ENCODE results near the gene SLC35G4. TPM values are rescaled to one million over a fixed set of nuclear protein-coding genes. Genes with fewer than 3 reads are reported as not detected.
"Not testable (repeated sequence)": the region's sequence is repeated elsewhere in the genome, so short reads cannot be mapped to it uniquely, and the experiment has no call there.

SLC35G4 gene
- total RNA-seq (2014; rRNA removed; shearing (Covaris generic)) (not detected in 2 replicates), polyA plus RNA-seq (2016; fragmentation: Nextera tagmentation; extraction: Ambion mirVana) (not detected in 2 replicates)

DNA sequence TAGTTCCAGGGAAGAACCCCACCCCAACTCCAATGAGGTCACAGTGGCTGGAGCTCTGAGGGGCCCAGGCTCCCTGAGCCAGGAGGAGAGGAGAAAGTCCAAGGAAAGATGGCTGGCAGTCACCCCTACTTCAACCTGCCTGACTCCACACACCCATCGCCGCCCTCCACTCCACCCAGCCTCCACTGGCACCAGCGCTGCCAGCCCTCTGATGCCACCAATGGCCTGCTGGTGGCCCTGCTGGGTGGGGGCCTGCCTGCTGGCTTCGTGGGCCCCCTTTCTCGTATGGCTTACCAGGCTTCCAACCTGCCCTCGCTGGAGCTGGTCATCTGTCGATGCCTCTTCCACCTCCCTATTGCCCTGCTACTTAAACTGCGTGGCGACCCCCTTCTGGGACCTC, at the start of gene SLC35G4:
SLC35G4 (plus strand) TSS at position 109 of the 400 bp plus-strand sequence; CDS start at position 109, 0 bp downstream.
- H3K9ac ChIP-seq; H3K36me3 ChIP-seq (ENCODE audit: low read depth); H3K27ac ChIP-seq; H4K20me1 ChIP-seq (ENCODE audit: insufficient read depth); H3K9me2 ChIP-seq (ENCODE audit: insufficient read depth); H3K4me3 ChIP-seq; H3K4me1 ChIP-seq (ENCODE audit: insufficient read depth); H3K4me2 ChIP-seq (ENCODE audit: unreplicated experiment); H3K79me2 ChIP-seq (ENCODE audit: insufficient read depth); DNase-seq; H3K9me3 ChIP-seq (ENCODE audit: low read depth); H3F3A ChIP-seq (ENCODE audit: insufficient read depth); H2AFZ ChIP-seq; in situ Hi-C loops (cut with MboI): not testable (repeated sequence)
- WGBS, 2 experiments (ENCODE audit: low coverage in 1 of 2, low lambda C conversion rate in 2 of 2, missing lambda C conversion rate in 2 of 2) = 42% methylated on average over 4 of the region's 9 CpGs; no CpG with 5 or more reads in 1 of the 2 experiments
- H3K27me3 ChIP-seq (replicated peaks; ENCODE audit: insufficient read depth) = peaks cover 12% of the 10 kb centered on the region

GRCh38 chr18:11561293-11561692, 48.1 kb upstream of the SLC35G4 start:
- Histone ChIP-seq H2AFZ (no peak overlapping the region), H3K36me3 (ENCODE audit: low read depth) (no peaks in the 10 kb centered on the region), H3K4me3 (no peak overlapping the region), H3K27ac (no peak overlapping the region), H4K20me1 (ENCODE audit: insufficient read depth) (no peaks in the 10 kb centered on the region), H3K9me3 (ENCODE audit: low read depth) (no peaks in the 10 kb centered on the region), H3K9ac (no peak overlapping the region), H3K79me2 (ENCODE audit: insufficient read depth) (no peaks in the 10 kb centered on the region), H3F3A (ENCODE audit: insufficient read depth) (no peaks in the 10 kb centered on the region), H3K4me2 (ENCODE audit: unreplicated experiment) (no peak overlapping the region), H3K27me3 (replicated peaks; ENCODE audit: insufficient read depth) (peaks cover 29% of the 10 kb centered on the region), H3K9me2 (ENCODE audit: insufficient read depth) (no peaks in the 10 kb centered on the region), H3K4me1 (ENCODE audit: insufficient read depth) (no peaks in the 10 kb centered on the region)
- in situ Hi-C loops (cut with MboI) = no loop called here
- TF ChIP-seq EZH2 (IDR thresholded peaks at IDR 0.05; ENCODE audit: insufficient read depth, poor library complexity, severe bottlenecking) = no peak
- TF ChIP-seq EZH2phosphoT487 (IDR thresholded peaks at IDR 0.05; ENCODE audit: insufficient read depth, low read depth) = no peak
- 41 to 55% methylated on average over 4 of the region's 4 CpGs for WGBS, 2 experiments (ENCODE audit: low coverage in 1 of 2, low lambda C conversion rate in 2 of 2, missing lambda C conversion rate in 2 of 2)
- DNase-seq = no peak

DNA sequence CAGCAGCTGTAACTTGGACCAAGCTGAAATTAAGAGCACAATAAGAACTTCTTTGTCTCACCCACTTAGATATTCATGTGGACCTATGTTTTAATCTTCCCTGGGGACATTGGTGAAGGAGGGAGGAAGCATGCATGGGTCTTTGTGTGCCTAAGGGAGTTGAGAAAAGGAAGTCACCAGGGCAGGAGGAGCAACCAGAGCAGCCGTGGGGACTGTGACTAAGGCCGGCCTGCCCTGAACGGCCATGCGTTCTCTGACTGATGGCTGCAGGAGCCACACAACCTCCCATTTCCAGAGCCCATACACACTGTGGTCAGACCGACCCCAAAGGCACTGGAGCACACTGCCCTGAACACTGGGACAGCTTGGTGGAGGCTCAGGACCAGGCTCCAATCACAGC, 43.7 kb upstream of the SLC35G4 start:
- Histone ChIP-seq H3K4me1 (ENCODE audit: insufficient read depth) (no peaks in the 10 kb centered on the region), H3K79me2 (ENCODE audit: insufficient read depth) (no peaks in the 10 kb centered on the region), H3K27ac (no peak overlapping the region), H2AFZ (no peak overlapping the region), H3K9ac (no peak overlapping the region), H3F3A (ENCODE audit: insufficient read depth) (no peaks in the 10 kb centered on the region), H3K36me3 (ENCODE audit: low read depth) (no peaks in the 10 kb centered on the region), H4K20me1 (ENCODE audit: insufficient read depth) (no peaks in the 10 kb centered on the region), H3K27me3 (replicated peaks; ENCODE audit: insufficient read depth) (peaks cover 26% of the 10 kb centered on the region), H3K9me2 (ENCODE audit: insufficient read depth) (no peaks in the 10 kb centered on the region), H3K4me2 (ENCODE audit: unreplicated experiment) (no peak overlapping the region), H3K9me3 (ENCODE audit: low read depth) (no peaks in the 10 kb centered on the region), H3K4me3 (no peak overlapping the region)
- no peak for DNase-seq
- in situ Hi-C loops (cut with MboI) = no loop called here
- TF ChIP-seq EZH2 (IDR thresholded peaks at IDR 0.05; ENCODE audit: insufficient read depth, poor library complexity, severe bottlenecking) = no peak
- TF ChIP-seq EZH2phosphoT487 (IDR thresholded peaks at IDR 0.05; ENCODE audit: insufficient read depth, low read depth) = no peak
- WGBS, 2 experiments (ENCODE audit: low coverage in 1 of 2, low lambda C conversion rate in 2 of 2, missing lambda C conversion rate in 2 of 2) = 71 to 77% methylated on average over 5 of the region's 5 CpGs

DNA sequence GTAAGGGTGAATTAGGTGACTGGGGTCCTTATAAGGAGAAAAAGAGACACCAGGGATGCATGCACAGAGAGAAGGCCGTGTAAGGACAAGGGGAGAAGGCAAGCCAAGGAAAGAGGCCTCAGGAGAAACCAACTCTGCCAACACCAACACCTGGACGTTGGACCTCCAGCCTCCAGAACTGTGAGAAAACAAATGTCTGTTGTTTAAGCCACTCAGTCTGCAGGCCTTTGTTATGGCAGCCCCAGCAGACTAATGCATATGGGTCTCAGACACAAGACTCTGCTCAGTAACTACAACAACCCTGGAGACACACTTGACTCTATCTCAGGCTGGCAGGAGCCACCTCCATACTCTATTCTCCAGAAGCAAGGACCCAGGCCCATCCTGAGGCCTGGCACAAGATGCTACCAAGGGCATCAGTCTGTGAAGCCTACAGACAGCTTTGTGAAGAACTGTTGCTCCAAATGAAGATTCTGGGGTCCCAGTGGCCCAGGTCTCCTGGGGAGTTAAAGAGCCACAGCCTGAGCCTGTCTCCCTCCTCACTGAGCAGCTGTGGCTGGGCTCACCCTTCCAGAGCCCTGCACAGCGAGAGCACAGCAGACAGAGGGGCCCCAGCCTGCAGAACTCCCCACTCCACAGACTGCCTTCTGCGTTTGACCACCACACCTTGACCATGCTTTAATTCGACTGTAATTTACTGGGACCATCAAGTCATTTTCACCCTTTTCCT, 43.0 kb upstream of the SLC35G4 start:
- in situ Hi-C loops (cut with MboI) = no loop called here
- Histone ChIP-seq H3K9ac (no peak overlapping the region), H2AFZ (no peak overlapping the region), H3K27ac (no peak overlapping the region), H3K4me1 (ENCODE audit: insufficient read depth) (no peaks in the 10 kb centered on the region), H3K27me3 (replicated peaks; ENCODE audit: insufficient read depth) (peaks cover 26% of the 10 kb centered on the region), H3K36me3 (ENCODE audit: low read depth) (no peaks in the 10 kb centered on the region), H3K9me2 (ENCODE audit: insufficient read depth) (no peaks in the 10 kb centered on the region), H4K20me1 (ENCODE audit: insufficient read depth) (no peaks in the 10 kb centered on the region), H3F3A (ENCODE audit: insufficient read depth) (no peaks in the 10 kb centered on the region), H3K4me3 (no peak overlapping the region), H3K9me3 (ENCODE audit: low read depth) (no peaks in the 10 kb centered on the region), H3K4me2 (ENCODE audit: unreplicated experiment) (no peak overlapping the region), H3K79me2 (ENCODE audit: insufficient read depth) (no peaks in the 10 kb centered on the region)
- WGBS, 2 experiments (ENCODE audit: low coverage in 1 of 2, low lambda C conversion rate in 2 of 2, missing lambda C conversion rate in 2 of 2) = 25 to 27% methylated on average over 5 of the region's 5 CpGs
- TF ChIP-seq EZH2phosphoT487 (IDR thresholded peaks at IDR 0.05; ENCODE audit: insufficient read depth, low read depth) (no peak), EZH2 (IDR thresholded peaks at IDR 0.05; ENCODE audit: insufficient read depth, poor library complexity, severe bottlenecking) (no peak)
- no peak for DNase-seq

All from GM23248 (cell line).